RWPE1 (cell line): Measurements from ENCODE around the gene ATP6V0D1.

Experiments used
- CTCF ChIA-PET: fragments of 350-600 bp; sonication (Branson Sonifier 250); formaldehyde crosslinking; extraction: SDS; loops from one replicate; lab custom pipeline; 2021; lab: Yijun Ruan, JAX
- POLR2A ChIA-PET: fragments of 400-600 bp; formaldehyde crosslinking; extraction: SDS; loops from one replicate; lab custom pipeline; 2020; ENCODE audit warnings: antibody characterized with exemption; ENCODE audit not compliant: low non-redundant PET; lab: Yijun Ruan, JAX
- DNase-seq: peaks from one replicate; pipeline ENCODE4 v3.0.0; 2012; ENCODE audit warnings: low spot score
- H3K27ac ChIP-seq: fragments of 450-650 bp; 2 replicates; pipeline ENCODE4 v1.5.1; 2017
- CTCF ChIP-seq: fragments of 450-650 bp; conservative IDR thresholded peaks from 2 replicates; pipeline ENCODE4 v1.5.1; 2017; ENCODE audit warnings: low read depth, mild to moderate bottlenecking

Gene ATP6V0D1

DNA sequence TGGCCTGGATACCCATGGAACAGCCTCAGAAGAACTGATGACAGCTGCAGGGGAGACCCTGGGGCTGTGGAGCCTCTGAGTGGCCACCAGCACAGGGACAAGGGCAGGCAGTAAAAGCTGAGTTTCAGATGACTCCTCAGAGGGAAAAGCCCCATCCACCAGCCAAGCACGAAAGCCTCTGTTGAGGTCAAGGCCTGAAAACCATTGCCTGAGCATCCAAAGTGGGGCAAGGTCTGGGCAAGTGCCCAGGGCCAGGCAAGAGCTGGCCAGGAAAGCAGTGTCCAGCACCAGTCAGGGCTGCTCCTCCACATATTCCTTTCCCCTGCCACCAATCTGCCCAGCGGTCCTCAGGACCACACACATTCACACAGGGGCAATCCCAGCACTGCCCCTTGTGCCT, 16.4 kb downstream of the ATP6V0D1 start:
- CTCF ChIA-PET: interaction anchor here (0.6 to 0.8 kb wide), 3 partner anchors 8 to 104 kb away, joined by 3 to 4 read pairs (median 4); no protein-coding TSS in a partner anchor
- POLR2A ChIA-PET: no interaction called here
- no peak overlapping the region; the same call in 1 of the 2 replicates for H3K27ac ChIP-seq
- no peak for DNase-seq
- no peak for TF ChIP-seq CTCF

GRCh38 chr16:67463691-67464090, 17.3 kb downstream of the ATP6V0D1 start:
- TF ChIP-seq CTCF: no peak
- POLR2A ChIA-PET: no interaction called here
- no peak for DNase-seq
- no peak overlapping the region for H3K27ac ChIP-seq
- CTCF ChIA-PET: interaction anchor here (0.7 to 0.8 kb wide), 2 partner anchors 68 to 91 kb away, joined by 4 to 5 read pairs; no protein-coding TSS in a partner anchor

- POLR2A ChIA-PET: no interaction called here
- CTCF ChIA-PET: interaction anchor here (0.7 to 1.6 kb wide), 3 partner anchors 25 to 47 kb away, joined by 4 to 5 read pairs (median 4); partner anchors contain the start of gene ZDHHC1
- TF ChIP-seq CTCF: no peak
- DNase-seq: no peak
- H3K27ac ChIP-seq: peak overlapping the region; percentile 53
These were observed 17.9 kb downstream of the ATP6V0D1 start for GRCh38 chr16:67463059-67463458.

DNA sequence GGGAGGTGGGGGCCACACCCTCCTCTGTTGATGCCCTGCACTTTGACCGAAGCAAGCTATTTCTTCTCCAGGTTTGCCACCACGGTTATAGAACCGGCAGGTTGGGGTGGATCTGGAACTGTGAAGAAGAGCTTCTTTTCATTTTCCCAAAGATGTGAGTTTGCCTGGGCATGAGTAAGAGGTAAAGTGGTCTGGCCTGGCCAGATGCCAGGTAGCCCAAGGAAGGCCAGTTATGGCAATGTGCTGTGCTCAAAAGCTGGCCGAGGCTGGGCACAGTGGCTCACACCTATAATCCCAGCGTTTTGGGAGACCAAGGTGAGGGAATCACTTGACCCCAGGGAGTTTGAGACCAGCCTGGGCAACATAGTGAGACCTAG, 18.7 kb downstream of the ATP6V0D1 start:
- CTCF ChIA-PET: interaction anchor here (0.7 to 1.6 kb wide), 5 partner anchors 15 to 46 kb away, joined by 4 to 7 read pairs (median 4); partner anchors contain the start of gene ZDHHC1
- POLR2A ChIA-PET: interaction anchor here (0.6 kb wide), 1 partner anchor 218 kb away, joined by 3 read pairs; no protein-coding TSS in a partner anchor
- DNase-seq: no peak
- H3K27ac ChIP-seq: peak overlapping the region; percentile 53
- TF ChIP-seq CTCF: no peak

- ChIA-PET CTCF (interaction anchor here (0.7 to 1.6 kb wide), 5 partner anchors 9 to 34 kb away, joined by 3 to 7 read pairs (median 4); no protein-coding TSS in a partner anchor), POLR2A (no interaction called here)
- H3K27ac ChIP-seq: peak overlapping the region; percentile 53
- DNase-seq: no peak
- no peak for TF ChIP-seq CTCF
These were observed 19.2 kb downstream of the ATP6V0D1 start for GRCh38 chr16:67461600-67462278.

GRCh38 chr16:67460961-67461360, 20.0 kb downstream of the ATP6V0D1 start:
- POLR2A ChIA-PET: no interaction called here
- CTCF ChIA-PET: interaction anchor here (1.6 to 1.7 kb wide), 2 partner anchors 14 to 33 kb away, joined by 4 read pairs; no protein-coding TSS in a partner anchor
- no peak for TF ChIP-seq CTCF
- H3K27ac ChIP-seq: peak overlapping the region; percentile 53
- DNase-seq: no peak
